Upper lobe of right lung (tissue), 1 donor: ENCODE results near the gene IQGAP2. TPM values are rescaled to one million over a fixed set of nuclear protein-coding genes. Genes with fewer than 3 reads are reported as not detected.

Experiments
- ATAC-seq: fragments of 200-7000 bp; cut with Tn5 transposase; one replicate; pipeline ENCODE4 v1.9.1; 2020; ENCODE audit warnings: mild to moderate bottlenecking, moderate library complexity
- DNase-seq: peaks from one replicate; pipeline ENCODE4 v3.0.0-alpha.2; 2020
- H3K27ac ChIP-seq: fragments of 200-600 bp; one replicate; pipeline ENCODE4 v1.8.0; 2022
- H3K27me3 ChIP-seq: fragments of 200-600 bp; one replicate; pipeline ENCODE4 v1.8.0; 2022; ENCODE audit warnings: mild to moderate bottlenecking
- H3K36me3 ChIP-seq: fragments of 200-600 bp; one replicate; pipeline ENCODE4 v1.8.0; 2022
- H3K4me1 ChIP-seq: fragments of 200-600 bp; one replicate; pipeline ENCODE4 v1.8.0; 2022
- H3K4me3 ChIP-seq: fragments of 200-600 bp; one replicate; pipeline ENCODE4 v1.8.0; 2022; ENCODE audit warnings: mild to moderate bottlenecking
- H3K9me3 ChIP-seq: fragments of 200-600 bp; one replicate; pipeline ENCODE4 v1.8.0; 2022
- CTCF ChIP-seq: fragments of 200-600 bp; IDR thresholded peaks from one replicate; pipeline ENCODE4 v1.8.0; 2022; ENCODE audit warnings: antibody characterized with exemption
- intact Hi-C: fragments of 100-400 bp; cut with DNase I; formaldehyde crosslinking; loops from one replicate; pipeline ENCODE4 v1.11.0; 2022
- total RNA-seq: library from RNA; stranded (reverse); fragmentation: NEBNext Ultra II Directional; extraction: Animal tissue kit (Norgen Biotek cat#: 25700); gene quantifications from one replicate; pipeline ENCODE4 v1.2.1, GENCODE V29; 2021
- donor health status: DM: no; HTN: yes; CAD: no; lungs with severe emphysema.

IQGAP2 gene
- total RNA-seq, 1 donor from 2014 or later, result 31.0 TPM

GRCh38 chr5:76528547-76529331, 125.7 kb downstream of the IQGAP2 start:
- Histone ChIP-seq H3K9me3 (no peaks in the 10 kb centered on the region), H3K4me3 (no peak overlapping the region), H3K4me1 (peaks cover 10% of the 10 kb centered on the region), H3K27ac (no peak overlapping the region), H3K27me3 (no peaks in the 10 kb centered on the region), H3K36me3 (no peaks in the 10 kb centered on the region)
- TF ChIP-seq CTCF, result no peak
- DNase-seq (no peak), ATAC-seq (no peak)
- intact Hi-C loops, result no loop called here

GRCh38 chr5:76529464-76530344, 126.6 kb downstream of the IQGAP2 start:
- ATAC-seq (no peak), DNase-seq (no peak)
- TF ChIP-seq CTCF, result no peak

GRCh38 chr5:76532052-76532451, 129.0 kb downstream of the IQGAP2 start:
- no peak for ATAC-seq
- intact Hi-C loops, result no loop called here
- no peak for TF ChIP-seq CTCF
- H3K4me1 ChIP-seq, result peaks cover 8% of the 10 kb centered on the region
- no peak overlapping the region for H3K27ac ChIP-seq
- H3K4me3 ChIP-seq, result no peak overlapping the region
- DNase-seq, result no peak
- no peaks in the 10 kb centered on the region for H3K9me3 ChIP-seq
- H3K27me3 ChIP-seq, result no peaks in the 10 kb centered on the region
- H3K36me3 ChIP-seq, result no peaks in the 10 kb centered on the region

More at GRCh38 chr5:76529464-76530344, 126.6 kb downstream of the IQGAP2 start:
- no peaks in the 10 kb centered on the region for H3K36me3 ChIP-seq
- H3K27ac ChIP-seq, result no peak overlapping the region
- H3K9me3 ChIP-seq, result no peaks in the 10 kb centered on the region
- H3K27me3 ChIP-seq, result no peaks in the 10 kb centered on the region
- intact Hi-C loops, result no loop called here
- H3K4me1 ChIP-seq, result peaks cover 10% of the 10 kb centered on the region
- H3K4me3 ChIP-seq, result no peak overlapping the region

GRCh38 chr5:76532973-76533372, 129.9 kb downstream of the IQGAP2 start:
- H3K27ac ChIP-seq, result no peak overlapping the region
- no peaks in the 10 kb centered on the region for H3K9me3 ChIP-seq
- intact Hi-C loops, result no loop called here
- DNase-seq, result no peak
- ATAC-seq, result no peak
- H3K36me3 ChIP-seq, result no peaks in the 10 kb centered on the region
- no peak overlapping the region for H3K4me3 ChIP-seq
- no peaks in the 10 kb centered on the region for H3K27me3 ChIP-seq
- H3K4me1 ChIP-seq, result no peaks in the 10 kb centered on the region
- no peak for TF ChIP-seq CTCF

GRCh38 chr5:76535577-76535976, 132.5 kb downstream of the IQGAP2 start:
- TF ChIP-seq CTCF, result no peak
- Histone ChIP-seq H3K4me1 (no peaks in the 10 kb centered on the region), H3K27ac (no peak overlapping the region), H3K4me3 (no peak overlapping the region), H3K36me3 (no peaks in the 10 kb centered on the region), H3K27me3 (no peaks in the 10 kb centered on the region), H3K9me3 (no peaks in the 10 kb centered on the region)
- intact Hi-C loops, result no loop called here
- no peak for DNase-seq
- no peak for ATAC-seq
